Measurements from ENCODE around the gene HBZ. TPM values are rescaled to one million over a fixed set of nuclear protein-coding genes. Genes with fewer than 3 reads are reported as not detected.
A peak's percentile ranks its signal among the peaks of the same experiment; 100 is the strongest.

Gene HBZ
- total and polyA plus RNA-seq, 2 donors (not counting 1 experiment from before 2014, with no cell fraction given): not detected

GRCh38 chr16:132120-132519, 20.3 kb upstream of the HBZ start:
- Histone ChIP-seq H3K27me3 (ENCODE audit: control insufficient read depth, insufficient read depth, low read length) (no peaks in the 10 kb centered on the region), H4K20me1 (ENCODE audit: control insufficient read depth, extremely low read depth, insufficient read depth, low read length) (no peaks in the 10 kb centered on the region), H3K4me2 (ENCODE audit: extremely low read depth, insufficient read depth, low read length) (no peak overlapping the region), H3K4me1 (ENCODE audit: control insufficient read depth, extremely low read depth, insufficient read depth, low read length) (no peaks in the 10 kb centered on the region), H3K9me3 (ENCODE audit: control insufficient read depth, insufficient read depth, low read depth, low read length) (no peaks in the 10 kb centered on the region), H3K79me2 (ENCODE audit: control insufficient read depth, insufficient read depth, low read length) (peaks cover 9% of the 10 kb centered on the region), H3K4me3 (replicated peaks in 1 of 4; ENCODE audit: control extremely low read depth in 1 of 4, insufficient read depth in 1 of 4, low read depth in 3 of 4, low read length in 4 of 4) (no peak overlapping the region), H3K9ac (ENCODE audit: insufficient read depth, low read length) (no peak overlapping the region), H3K27ac (ENCODE audit: insufficient read depth, low read length) (no peak overlapping the region), H3K36me3 (ENCODE audit: control insufficient read depth, insufficient read depth, low read length) (no peaks in the 10 kb centered on the region), H2AFZ (ENCODE audit: low read length) (no peak overlapping the region)
- no peak for DNase-seq (ENCODE audit: low read depth in 2 of 2)
- TF ChIP-seq EZH2 (IDR thresholded peaks at IDR 0.05; ENCODE audit: low read length, missing control alignments): no peak
- TF ChIP-seq, protein P1, sequence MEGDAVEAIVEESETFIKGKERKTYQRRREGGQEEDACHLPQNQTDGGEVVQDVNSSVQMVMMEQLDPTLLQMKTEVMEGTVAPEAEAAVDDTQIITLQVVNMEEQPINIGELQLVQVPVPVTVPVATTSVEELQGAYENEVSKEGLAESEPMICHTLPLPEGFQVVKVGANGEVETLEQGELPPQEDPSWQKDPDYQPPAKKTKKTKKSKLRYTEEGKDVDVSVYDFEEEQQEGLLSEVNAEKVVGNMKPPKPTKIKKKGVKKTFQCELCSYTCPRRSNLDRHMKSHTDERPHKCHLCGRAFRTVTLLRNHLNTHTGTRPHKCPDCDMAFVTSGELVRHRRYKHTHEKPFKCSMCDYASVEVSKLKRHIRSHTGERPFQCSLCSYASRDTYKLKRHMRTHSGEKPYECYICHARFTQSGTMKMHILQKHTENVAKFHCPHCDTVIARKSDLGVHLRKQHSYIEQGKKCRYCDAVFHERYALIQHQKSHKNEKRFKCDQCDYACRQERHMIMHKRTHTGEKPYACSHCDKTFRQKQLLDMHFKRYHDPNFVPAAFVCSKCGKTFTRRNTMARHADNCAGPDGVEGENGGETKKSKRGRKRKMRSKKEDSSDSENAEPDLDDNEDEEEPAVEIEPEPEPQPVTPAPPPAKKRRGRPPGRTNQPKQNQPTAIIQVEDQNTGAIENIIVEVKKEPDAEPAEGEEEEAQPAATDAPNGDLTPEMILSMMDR (conservative IDR thresholded peaks at IDR 0.05 in 1 of 2, IDR thresholded peaks at IDR 0.05 in 1 of 2; ENCODE audit: low read depth in 1 of 2, low read length in 2 of 2): no peak

- Histone ChIP-seq H3K9me3 (ENCODE audit: control insufficient read depth, insufficient read depth, low read depth, low read length) (no peaks in the 10 kb centered on the region), H3K36me3 (ENCODE audit: control insufficient read depth, insufficient read depth, low read length) (no peaks in the 10 kb centered on the region), H3K4me1 (ENCODE audit: control insufficient read depth, extremely low read depth, insufficient read depth, low read length) (no peaks in the 10 kb centered on the region), H3K9ac (ENCODE audit: insufficient read depth, low read length) (no peak overlapping the region), H4K20me1 (ENCODE audit: control insufficient read depth, extremely low read depth, insufficient read depth, low read length) (no peaks in the 10 kb centered on the region), H3K27me3 (ENCODE audit: control insufficient read depth, insufficient read depth, low read length) (no peaks in the 10 kb centered on the region), H3K27ac (ENCODE audit: insufficient read depth, low read length) (no peak overlapping the region), H3K79me2 (ENCODE audit: control insufficient read depth, insufficient read depth, low read length) (peaks cover 15% of the 10 kb centered on the region), H2AFZ (ENCODE audit: low read length) (no peak overlapping the region), H3K4me2 (ENCODE audit: extremely low read depth, insufficient read depth, low read length) (no peak overlapping the region), H3K4me3 (replicated peaks in 1 of 4; ENCODE audit: control extremely low read depth in 1 of 4, insufficient read depth in 1 of 4, low read depth in 3 of 4, low read length in 4 of 4) (no peak overlapping the region)
- no peak for DNase-seq (ENCODE audit: low read depth in 2 of 2)
- TF ChIP-seq, protein P1 (conservative IDR thresholded peaks at IDR 0.05 in 1 of 2, IDR thresholded peaks at IDR 0.05 in 1 of 2; ENCODE audit: low read depth in 1 of 2, low read length in 2 of 2): no peak
- no peak for TF ChIP-seq EZH2 (IDR thresholded peaks at IDR 0.05; ENCODE audit: low read length, missing control alignments)
Observed at GRCh38 chr16:133716-134115, 18.7 kb upstream of the HBZ start.

- H3K27me3 ChIP-seq (ENCODE audit: control insufficient read depth, insufficient read depth, low read length): no peaks in the 10 kb centered on the region
- H2AFZ ChIP-seq (ENCODE audit: low read length): no peak overlapping the region
- H3K79me2 ChIP-seq (ENCODE audit: control insufficient read depth, insufficient read depth, low read length): peaks cover 12% of the 10 kb centered on the region
- peak overlapping the region; percentile 17 for H3K27ac ChIP-seq (ENCODE audit: insufficient read depth, low read length)
- no peaks in the 10 kb centered on the region for H3K4me1 ChIP-seq (ENCODE audit: control insufficient read depth, extremely low read depth, insufficient read depth, low read length)
- no peaks in the 10 kb centered on the region for H3K36me3 ChIP-seq (ENCODE audit: control insufficient read depth, insufficient read depth, low read length)
- H3K9ac ChIP-seq (ENCODE audit: insufficient read depth, low read length): peak overlapping the region; percentile 61
- H3K9me3 ChIP-seq (ENCODE audit: control insufficient read depth, insufficient read depth, low read depth, low read length): no peaks in the 10 kb centered on the region
- TF ChIP-seq EZH2 (IDR thresholded peaks at IDR 0.05; ENCODE audit: low read length, missing control alignments): no peak
- TF ChIP-seq, protein P1 (conservative IDR thresholded peaks at IDR 0.05 in 1 of 2, IDR thresholded peaks at IDR 0.05 in 1 of 2; ENCODE audit: low read depth in 1 of 2, low read length in 2 of 2): no peak
- peak in 1 of 2 donors; percentile 6 for DNase-seq (ENCODE audit: low read depth in 2 of 2)
- H4K20me1 ChIP-seq (ENCODE audit: control insufficient read depth, extremely low read depth, insufficient read depth, low read length): no peaks in the 10 kb centered on the region
- H3K4me3 ChIP-seq (replicated peaks in 1 of 4; ENCODE audit: control extremely low read depth in 1 of 4, insufficient read depth in 1 of 4, low read depth in 3 of 4, low read length in 4 of 4): peak overlapping the region; percentile 52 to 73 (median 66)
- peak overlapping the region; percentile 75 for H3K4me2 ChIP-seq (ENCODE audit: extremely low read depth, insufficient read depth, low read length)
Observed at GRCh38 chr16:138049-138417, 14.4 kb upstream of the HBZ start.
